HuH-7 (cell line): ENCODE results near the gene RNASE2.
"Not testable (repeated sequence)": the region's sequence is repeated elsewhere in the genome, so short reads cannot be mapped to it uniquely, and the experiment has no call there.

Experiments
- DNase-seq: peaks from one replicate; pipeline ENCODE4 v3.0.0; 2011; ENCODE audit warnings: low spot score

The RNASE2 gene

DNA sequence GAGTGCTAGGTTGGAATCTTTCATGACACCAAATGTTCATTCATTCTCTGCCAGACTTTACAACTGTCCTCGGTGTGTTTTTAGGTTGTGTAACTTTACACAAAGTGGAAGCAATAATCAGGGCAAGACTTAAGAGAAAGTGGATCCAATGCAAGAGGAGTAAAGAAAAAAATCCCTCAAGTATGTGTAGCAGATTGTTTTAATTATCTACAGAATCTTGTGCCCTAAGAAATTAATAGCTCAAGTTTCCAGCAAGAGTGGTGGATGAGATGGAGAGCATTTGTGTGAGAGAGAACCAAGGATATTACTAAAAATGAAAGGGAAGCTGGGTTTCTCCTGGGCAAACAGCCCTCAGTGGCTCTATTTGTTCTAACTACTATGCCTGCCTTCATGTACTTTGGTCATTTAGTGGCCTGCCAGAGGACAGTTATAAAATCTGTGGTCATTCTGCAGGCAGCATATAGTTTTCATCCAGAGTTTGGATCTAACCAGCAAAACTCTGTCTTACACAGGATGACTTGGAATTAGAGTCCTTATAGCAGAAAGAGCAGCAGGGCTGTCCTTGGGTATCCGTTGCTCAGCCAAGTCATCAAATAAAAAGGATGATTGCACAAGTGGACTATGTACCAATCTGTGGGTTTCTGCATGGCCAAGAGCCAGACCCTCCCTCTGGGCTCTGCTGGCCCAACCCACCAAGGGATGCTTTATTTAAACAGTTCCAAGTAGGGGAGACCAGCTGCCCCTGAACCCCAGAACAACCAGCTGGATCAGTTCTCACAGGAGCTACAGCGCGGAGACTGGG, at the start of gene RNASE2:
Gene RNASE2 (plus strand): TSS at position 752 of the 802 bp plus-strand sequence. CDS start 285 bp downstream, outside the sequence.
- DNase-seq, result not testable (repeated sequence)

DNA sequence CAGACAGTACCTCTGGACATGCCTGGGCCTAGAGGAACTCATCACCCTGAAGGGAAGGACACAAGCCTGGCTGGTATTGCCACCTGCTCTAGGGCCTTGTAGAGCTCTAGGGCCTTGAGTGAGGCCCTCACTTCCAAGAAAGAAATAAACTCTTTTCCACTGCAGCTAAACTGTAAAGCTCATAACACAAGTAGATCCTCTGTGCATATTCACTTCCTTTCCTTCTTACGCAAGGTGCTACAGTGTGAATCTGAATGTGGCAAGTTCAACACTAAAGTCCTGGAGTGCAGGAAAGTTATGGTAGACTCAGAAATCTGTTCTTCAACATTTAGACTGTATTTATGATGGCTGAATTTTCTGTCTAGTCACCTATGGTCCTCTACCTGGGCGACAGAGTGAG, 49.6 kb upstream of the RNASE2 start:
- DNase-seq, result no peak

- no peak for DNase-seq
Measured at GRCh38 chr14:20907214-20907613, 48.1 kb upstream of the RNASE2 start.

- DNase-seq, result not testable (repeated sequence)
Measured at GRCh38 chr14:20910822-20911221, 44.5 kb upstream of the RNASE2 start.

- DNase-seq, result not testable (repeated sequence)
Measured at GRCh38 chr14:20919038-20919756, 36.1 kb upstream of the RNASE2 start.

- DNase-seq, result not testable (repeated sequence)
Measured at GRCh38 chr14:20923766-20924297, 31.5 kb upstream of the RNASE2 start.

GRCh38 chr14:20934148-20934762, 21.0 kb upstream of the RNASE2 start:
- DNase-seq, result peak; percentile 18

GRCh38 chr14:20935303-20935984, 19.8 kb upstream of the RNASE2 start:
- DNase-seq, result no peak

DNA sequence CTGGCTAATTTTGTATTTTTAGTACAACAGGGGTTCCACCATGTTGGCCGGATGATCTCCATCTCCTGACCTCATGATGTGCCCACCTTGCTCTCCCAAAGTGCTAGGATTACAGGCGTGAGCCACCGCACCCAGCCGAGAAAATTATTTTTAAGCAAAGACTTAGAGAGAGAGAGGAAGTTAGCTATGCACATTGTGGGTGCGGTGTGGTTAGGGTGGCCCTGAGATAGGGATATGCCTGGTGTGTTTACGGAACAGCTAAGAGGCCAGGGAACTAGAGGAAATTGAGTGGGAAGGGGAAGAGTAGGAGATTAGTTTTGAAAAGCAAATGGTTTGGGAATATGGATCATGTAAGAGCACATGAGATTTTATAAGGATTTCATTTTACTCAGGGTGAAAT, 10.1 kb upstream of the RNASE2 start:
- not testable (repeated sequence) for DNase-seq

- DNase-seq, result not testable (repeated sequence)
Measured at GRCh38 chr14:20946707-20947106, 8.6 kb upstream of the RNASE2 start.

- not testable (repeated sequence) for DNase-seq
Measured at GRCh38 chr14:20955538-20955873, 219 bp downstream of the RNASE2 start.

DNA sequence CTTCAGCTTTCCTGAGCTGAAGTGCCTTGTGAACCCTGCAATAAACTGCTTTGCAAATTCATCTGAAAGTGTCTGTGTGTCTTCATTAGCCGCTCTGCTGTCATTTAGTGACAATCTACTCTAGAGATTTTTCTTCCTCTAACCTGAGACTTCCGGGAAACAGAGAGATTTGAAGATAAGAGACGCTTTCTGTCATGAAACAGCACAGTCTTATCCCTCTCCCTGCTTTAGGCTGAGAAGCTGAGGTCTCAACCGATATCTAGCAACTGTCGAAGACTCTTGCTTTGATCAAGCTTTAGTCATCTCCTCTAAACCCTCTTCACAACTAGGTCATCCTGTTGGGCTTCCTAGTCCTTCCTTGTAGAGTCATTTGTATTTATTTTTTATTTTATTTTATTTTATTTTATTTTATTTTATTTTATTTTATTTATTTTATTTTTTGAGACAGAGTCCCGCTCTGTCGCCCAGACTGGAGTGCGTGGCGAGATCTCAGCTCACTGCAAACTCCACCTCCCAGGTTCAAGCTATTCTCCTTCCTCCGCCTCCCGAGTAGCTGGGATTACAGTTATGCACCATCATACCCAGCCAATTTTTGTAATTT, 1.2 kb downstream of the RNASE2 start:
- DNase-seq, result no peak

DNA sequence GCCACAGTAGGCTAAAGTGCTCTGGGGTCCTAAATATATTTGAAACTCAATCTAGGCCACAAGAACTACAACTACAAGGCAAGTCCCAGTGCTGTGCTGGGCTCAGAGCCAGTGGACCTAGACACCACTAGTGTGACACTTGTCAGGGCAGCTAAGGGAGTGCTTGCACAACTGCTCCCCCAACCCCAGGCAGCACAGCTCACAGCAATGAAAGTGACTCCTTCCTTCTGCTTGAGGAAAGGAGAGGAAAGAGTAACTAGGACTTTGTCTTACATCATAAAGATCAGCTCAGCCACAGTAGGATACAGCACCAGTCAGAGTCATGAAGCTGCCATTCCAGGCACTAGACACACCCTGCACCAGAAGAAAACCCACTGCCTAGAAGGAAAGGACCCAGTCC, 3.7 kb downstream of the RNASE2 start:
- not testable (repeated sequence) for DNase-seq

DNA sequence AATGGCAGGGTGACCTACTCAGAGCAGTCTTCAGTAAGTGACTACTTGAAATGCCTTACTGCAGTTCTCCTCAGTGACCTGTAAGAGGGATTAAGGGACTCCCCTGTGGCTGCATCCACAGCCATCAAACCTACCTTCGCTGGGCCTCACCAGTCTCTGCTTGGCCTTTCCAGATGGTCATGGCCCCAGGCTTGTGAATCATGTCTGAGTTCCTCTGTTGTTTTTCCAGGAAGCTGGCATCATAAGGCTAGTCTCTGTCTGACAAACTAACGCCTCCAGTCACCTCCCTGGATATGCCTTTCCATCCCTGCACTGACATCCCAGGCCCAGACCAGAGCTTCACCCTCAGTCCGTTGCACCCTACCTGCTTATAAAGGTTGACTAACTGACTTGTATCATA, 14.0 kb downstream of the RNASE2 start:
- no peak for DNase-seq

GRCh38 chr14:20970647-20970982, 15.3 kb downstream of the RNASE2 start:
- no peak for DNase-seq

- peak; percentile 78 for DNase-seq
Measured at GRCh38 chr14:20970983-20971704, 15.9 kb downstream of the RNASE2 start.

DNA sequence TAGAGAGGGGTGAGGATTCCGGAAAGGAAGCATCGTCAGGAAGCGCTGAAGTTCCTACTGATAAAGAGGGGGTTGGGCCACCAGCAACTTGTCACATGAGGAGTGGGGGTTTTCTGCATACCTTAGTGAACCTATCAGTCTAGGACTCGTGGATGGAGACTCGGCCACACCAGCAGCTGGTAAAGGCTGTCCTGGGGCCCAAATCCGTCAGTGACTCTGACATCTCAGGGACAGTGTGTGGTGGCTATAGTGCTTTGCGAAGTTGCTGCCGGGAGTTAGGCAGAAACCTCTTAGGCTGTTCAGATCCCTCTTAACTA, 16.4 kb downstream of the RNASE2 start:
- no peak for DNase-seq

GRCh38 chr14:20973501-20973900, 18.2 kb downstream of the RNASE2 start:
- no peak for DNase-seq

- no peak for DNase-seq
Measured at GRCh38 chr14:20976291-20976690, 21.0 kb downstream of the RNASE2 start.

DNA sequence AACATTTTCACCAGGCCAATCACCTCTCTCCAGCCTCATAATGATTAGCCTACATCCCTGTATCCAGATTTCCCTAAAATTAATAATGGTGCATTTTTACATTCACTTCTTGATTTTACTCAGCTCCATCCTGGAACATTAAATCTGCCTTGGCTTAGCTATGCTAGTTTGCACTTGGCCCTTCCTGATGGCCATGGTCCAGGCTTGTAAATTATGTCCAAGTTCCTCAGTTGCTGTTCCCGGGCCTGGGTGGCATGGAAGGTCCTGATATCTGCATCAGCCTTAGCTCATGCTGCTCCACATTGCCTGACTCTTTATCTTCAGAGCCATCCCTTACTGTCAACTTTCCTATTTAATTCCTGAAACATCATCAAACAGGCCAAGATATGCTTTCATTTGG, 23.4 kb downstream of the RNASE2 start:
- no peak for DNase-seq

GRCh38 chr14:20980906-20981305, 25.6 kb downstream of the RNASE2 start:
- no peak for DNase-seq
